Glutamatergic neuron (in vitro differentiated cells): ENCODE data around the gene KIAA0930. TPM values are rescaled to one million over a fixed set of nuclear protein-coding genes. Genes with fewer than 3 reads are reported as not detected.

Experiments used
- DNase-seq: peaks from one replicate; pipeline ENCODE4 v3.0.0; 2022
- H3K27ac Mint-ChIP-seq: one replicate; pipeline ENCODE4 v1.8.0; 2020; ENCODE audit warnings: mild to moderate bottlenecking, mixed read lengths, inconsistent platforms; ENCODE audit not compliant: unreplicated experiment
- H3K27me3 Mint-ChIP-seq: one replicate; pipeline ENCODE4 v1.8.0; 2020; ENCODE audit warnings: mild to moderate bottlenecking, moderate library complexity, mixed read lengths, inconsistent platforms; ENCODE audit not compliant: unreplicated experiment
- H3K36me3 Mint-ChIP-seq: one replicate; pipeline ENCODE4 v1.8.0; 2020; ENCODE audit warnings: mild to moderate bottlenecking, mixed read lengths, inconsistent platforms; ENCODE audit not compliant: unreplicated experiment
- H3K4me1 Mint-ChIP-seq: one replicate; pipeline ENCODE4 v1.8.0; 2020; ENCODE audit warnings: mild to moderate bottlenecking, low read depth, mixed read lengths, inconsistent platforms; ENCODE audit not compliant: unreplicated experiment
- H3K4me3 Mint-ChIP-seq: one replicate; pipeline ENCODE4 v1.8.0; 2020; ENCODE audit warnings: mild to moderate bottlenecking, mixed read lengths, inconsistent platforms; ENCODE audit not compliant: unreplicated experiment
- H3K9me3 Mint-ChIP-seq: one replicate; pipeline ENCODE4 v1.8.0; 2020; ENCODE audit warnings: mild to moderate bottlenecking, moderate library complexity, mixed read lengths, inconsistent platforms; ENCODE audit not compliant: unreplicated experiment
- CTCF ChIP-seq: fragments of 200-600 bp; sonication (generic); IDR thresholded peaks from one replicate; pipeline ENCODE4 v1.5.0; 2021; ENCODE audit not compliant: partially characterized antibody, unreplicated experiment
- total RNA-seq: library from RNA; stranded (reverse); fragmentation: NEBNext Ultra II Directional; extraction: Animal tissue kit (Norgen Biotek cat#: 25700); gene quantifications from one replicate; pipeline ENCODE4 v1.2.1, GENCODE V29; 2021; ENCODE audit not compliant: unreplicated experiment

The KIAA0930 gene
- total RNA-seq, 1 donor from 2014 or later = 170 TPM

GRCh38 chr22:45239681-45240051, 1.0 kb downstream of the KIAA0930 start:
- H3K9me3 Mint-ChIP-seq = peaks cover 10% of the 10 kb centered on the region
- H3K4me3 Mint-ChIP-seq = peak overlapping the region; percentile 96
- H3K27ac Mint-ChIP-seq = peak overlapping the region; percentile 95
- TF ChIP-seq CTCF = no peak
- no peak for DNase-seq
- H3K36me3 Mint-ChIP-seq = peaks cover 9% of the 10 kb centered on the region
- peaks cover 9% of the 10 kb centered on the region for H3K4me1 Mint-ChIP-seq
- H3K27me3 Mint-ChIP-seq = peaks cover 17% of the 10 kb centered on the region

- Mint-ChIP-seq H3K27me3 (peaks cover 17% of the 10 kb centered on the region), H3K4me3 (peak overlapping the region; percentile 96), H3K27ac (peak overlapping the region; percentile 95), H3K9me3 (peaks cover 10% of the 10 kb centered on the region), H3K4me1 (peaks cover 9% of the 10 kb centered on the region), H3K36me3 (peaks cover 9% of the 10 kb centered on the region)
- DNase-seq = no peak
- TF ChIP-seq CTCF = no peak
These were observed 1.6 kb downstream of the KIAA0930 start for GRCh38 chr22:45238957-45239680.

- peaks cover 9% of the 10 kb centered on the region for H3K36me3 Mint-ChIP-seq
- peak overlapping the region; percentile 96 for H3K4me3 Mint-ChIP-seq
- H3K4me1 Mint-ChIP-seq = peaks cover 9% of the 10 kb centered on the region
- peaks cover 10% of the 10 kb centered on the region for H3K9me3 Mint-ChIP-seq
- H3K27ac Mint-ChIP-seq = peak overlapping the region; percentile 52
- DNase-seq = no peak
- TF ChIP-seq CTCF = no peak
- peaks cover 17% of the 10 kb centered on the region for H3K27me3 Mint-ChIP-seq
These were observed 2.4 kb downstream of the KIAA0930 start for GRCh38 chr22:45238076-45238956.

- peaks cover 9% of the 10 kb centered on the region for H3K36me3 Mint-ChIP-seq
- peaks cover 17% of the 10 kb centered on the region for H3K27me3 Mint-ChIP-seq
- H3K4me1 Mint-ChIP-seq = peaks cover 9% of the 10 kb centered on the region
- H3K27ac Mint-ChIP-seq = no peak overlapping the region
- peaks cover 10% of the 10 kb centered on the region for H3K9me3 Mint-ChIP-seq
- no peak for TF ChIP-seq CTCF
- peak overlapping the region; percentile 28 for H3K4me3 Mint-ChIP-seq
- no peak for DNase-seq
These were observed 3.4 kb downstream of the KIAA0930 start for GRCh38 chr22:45237065-45237990.
